HG03135 (cell line): ENCODE data around the gene BAMBI.
"Not testable (repeated sequence)": the region's sequence is repeated elsewhere in the genome, so short reads cannot be mapped to it uniquely, and the experiment has no call there.

Experiments used
- ATAC-seq: cut with Tn5 transposase; IDR thresholded peaks from one replicate; pipeline ENCODE4 v1.9.1; 2021; ENCODE audit warnings: mild to moderate bottlenecking, moderate library complexity; ENCODE audit not compliant: unreplicated experiment

BAMBI gene

GRCh38 chr10:28676968-28677887 is at the start of gene BAMBI:
Gene BAMBI (plus strand): TSS chr10:28677521. CDS start chr10:28677898, 377 bp downstream.
- peak; percentile 95 for ATAC-seq

GRCh38 chr10:28628184-28628893 is 49.0 kb upstream of the BAMBI start:
- peak; percentile 69 for ATAC-seq

GRCh38 chr10:28631896-28632583 is 45.3 kb upstream of the BAMBI start:
- no peak for ATAC-seq

- no peak for ATAC-seq
Observed at GRCh38 chr10:28632584-28632945, 44.8 kb upstream of the BAMBI start.

GRCh38 chr10:28633750-28634149 is 43.6 kb upstream of the BAMBI start:
- ATAC-seq, result no peak

- ATAC-seq, result no peak
Observed at GRCh38 chr10:28637346-28637745, 40.0 kb upstream of the BAMBI start.

- no peak for ATAC-seq
Observed at GRCh38 chr10:28638392-28638791, 38.9 kb upstream of the BAMBI start.

- no peak for ATAC-seq
Observed at GRCh38 chr10:28640551-28640950, 36.8 kb upstream of the BAMBI start.

- no peak for ATAC-seq
Observed at GRCh38 chr10:28644647-28645046, 32.7 kb upstream of the BAMBI start.

- no peak for ATAC-seq
Observed at GRCh38 chr10:28652106-28652505, 25.2 kb upstream of the BAMBI start.

GRCh38 chr10:28652703-28653102 is 24.6 kb upstream of the BAMBI start:
- ATAC-seq, result no peak

- not testable (repeated sequence) for ATAC-seq
Observed at GRCh38 chr10:28658824-28659223, 18.5 kb upstream of the BAMBI start.

- ATAC-seq, result no peak
Observed at GRCh38 chr10:28661035-28661434, 16.3 kb upstream of the BAMBI start.

GRCh38 chr10:28663576-28664368 is 13.5 kb upstream of the BAMBI start:
- peak; percentile 92 for ATAC-seq

GRCh38 chr10:28664369-28664740 is 13.0 kb upstream of the BAMBI start:
- ATAC-seq, result no peak

GRCh38 chr10:28666751-28667467 is 10.4 kb upstream of the BAMBI start:
- no peak for ATAC-seq

GRCh38 chr10:28668363-28669226 is 8.7 kb upstream of the BAMBI start:
- no peak for ATAC-seq

GRCh38 chr10:28669227-28670173 is 7.8 kb upstream of the BAMBI start:
- no peak for ATAC-seq
